H1 (cell line): Measurements from ENCODE around the gene KCNH1. TPM values are rescaled to one million over a fixed set of nuclear protein-coding genes. Genes with fewer than 3 reads are reported as not detected.

Experiments
- CTCF ChIA-PET: fragments of 300-600 bp; sonication (Branson Sonifier 250); formaldehyde crosslinking; loops from one replicate; lab custom pipeline; 2021; ENCODE audit not compliant: partially characterized antibody; lab: Charles Lee
- POLR2A ChIA-PET: fragments of 300-600 bp; sonication (Branson Sonifier 250); formaldehyde crosslinking; loops from one replicate; lab custom pipeline; 2021; ENCODE audit warnings: inconsistent platforms; ENCODE audit not compliant: partially characterized antibody; lab: Charles Lee
- DNase-seq, 2 experiments: peaks; one replicate each; pipeline versions ENCODE4 v3.0.0 to v3.0.0-alpha.2; 2010 to 2022; ENCODE audit warnings: low spot score in 2 of 2, low read depth in 1 of 2, mixed read lengths in 1 of 2
- FAIRE-seq: peaks from 2 replicates; lab custom pipeline; 2011; peaks lifted over from hg19 to GRCh38; lab: Jason Lieb, UNC
- H2AFZ ChIP-seq: 2 replicates; pipeline ENCODE4 v1.8.1; 2012; ENCODE audit warnings: low read length, inconsistent platforms
- H2AK5ac ChIP-seq: 2 replicates; pipeline ENCODE4 v1.6.1; 2013; ENCODE audit warnings: low read depth, low read length
- H2BK120ac ChIP-seq: replicated peaks from 2 replicates; pipeline ENCODE3; 2013; ENCODE audit warnings: low read depth, low read length, inconsistent platforms
- H2BK12ac ChIP-seq: 2 replicates; pipeline ENCODE4 v1.6.1; 2013; ENCODE audit warnings: low read depth, low read length
- H2BK15ac ChIP-seq: 2 replicates; pipeline ENCODE4 v1.6.1; 2013; ENCODE audit warnings: low read length
- H2BK20ac ChIP-seq: 2 replicates; pipeline ENCODE4 v1.6.1; 2013; ENCODE audit warnings: low read length
- H2BK5ac ChIP-seq: 2 replicates; pipeline ENCODE4 v1.6.1; 2013; ENCODE audit warnings: low read depth, low read length
- H3K14ac ChIP-seq: 2 replicates; pipeline ENCODE4 v1.6.1; 2013; ENCODE audit warnings: inconsistent platforms; ENCODE audit not compliant: insufficient read length
- H3K18ac ChIP-seq: 2 replicates; pipeline ENCODE4 v1.6.1; 2013; ENCODE audit warnings: low read length; ENCODE audit errors: extremely low read depth
- H3K23ac ChIP-seq: 2 replicates; pipeline ENCODE4 v1.6.1; 2013; ENCODE audit warnings: inconsistent platforms; ENCODE audit not compliant: insufficient read length
- H3K23me2 ChIP-seq: 2 replicates; pipeline ENCODE4 v1.6.1; 2013; ENCODE audit warnings: low read depth, low read length
- H3K27ac ChIP-seq: 2 replicates; pipeline ENCODE4 v1.6.1; 2011; ENCODE audit warnings: low read depth, low read length, inconsistent platforms
- H3K27me3 ChIP-seq, 4 experiments: replicated peaks in 1 of 4; 1 replicate in 1 of 4; 2 replicates in 3 of 4; pipeline versions ENCODE4 v1.6.1 to v1.8.1; 2011 to 2013; ENCODE audit warnings: low read length in 3 of 4, mild to moderate bottlenecking in 3 of 4, inconsistent platforms in 2 of 4, mixed read lengths in 2 of 4, moderate library complexity in 1 of 4; ENCODE audit not compliant: control insufficient read depth in 3 of 4, insufficient read depth in 3 of 4; ENCODE audit errors: extremely low read depth in 1 of 4
- H3K36me3 ChIP-seq, 4 experiments: 2 replicates each; pipeline versions ENCODE4 v1.6.1 to v1.8.1; 2011 to 2013; ENCODE audit warnings: mild to moderate bottlenecking in 4 of 4, low read length in 3 of 4, moderate library complexity in 2 of 4, control low read depth in 1 of 4, inconsistent platforms in 1 of 4; ENCODE audit not compliant: insufficient read depth in 4 of 4, control insufficient read depth in 2 of 4
- H3K4ac ChIP-seq: replicated peaks from 2 replicates; pipeline ENCODE3; 2013; ENCODE audit warnings: low read length, low read depth, mixed read lengths, inconsistent platforms; ENCODE audit not compliant: insufficient read length
- H3K4me1 ChIP-seq, 4 experiments: replicated peaks in 1 of 4; 1 replicate in 1 of 4; 2 replicates in 3 of 4; pipeline versions ENCODE4 v1.6.1 to v1.8.1; 2011 to 2013; ENCODE audit warnings: low read length in 3 of 4, inconsistent platforms in 2 of 4, mixed read lengths in 1 of 4; ENCODE audit not compliant: insufficient read depth in 4 of 4, control insufficient read depth in 3 of 4
- H3K4me2 ChIP-seq, 2 experiments: 2 replicates each; pipeline versions ENCODE4 v1.6.1 to v1.8.1; 2011 to 2013; ENCODE audit warnings: low read depth in 2 of 2, low read length in 2 of 2, control low read depth in 1 of 2, inconsistent platforms in 1 of 2, mild to moderate bottlenecking in 1 of 2; ENCODE audit not compliant: insufficient read depth in 1 of 2
- H3K4me3 ChIP-seq, 4 experiments: fragments of 200-600, 300-600 bp in 1 of 4; sonication (generic), shearing (Covaris generic), sonication (Bioruptor Twin) in 1 of 4; 2 replicates each; pipeline versions ENCODE4 v1.5.1 to v1.8.1; 2011 to 2016; ENCODE audit warnings: low read length in 4 of 4, low read depth in 3 of 4, control low read depth in 2 of 4, inconsistent platforms in 2 of 4, mild to moderate bottlenecking in 2 of 4, mixed read lengths in 1 of 4, moderate library complexity in 1 of 4; ENCODE audit not compliant: insufficient read depth in 2 of 4; ENCODE audit errors: extremely low read depth in 1 of 4
- H3K56ac ChIP-seq: replicated peaks from 2 replicates; pipeline ENCODE3; 2013; ENCODE audit warnings: low read depth, mild to moderate bottlenecking, mixed read lengths, low read length, inconsistent platforms; ENCODE audit not compliant: insufficient read length
- H3K79me1 ChIP-seq: 2 replicates; pipeline ENCODE4 v1.6.1; 2013; ENCODE audit warnings: low read depth, low read length, control low read depth
- H3K79me2 ChIP-seq, 2 experiments: 2 replicates each; pipeline versions ENCODE4 v1.6.1 to v1.8.1; 2012 to 2013; ENCODE audit warnings: low read length in 2 of 2, mild to moderate bottlenecking in 2 of 2, inconsistent platforms in 1 of 2; ENCODE audit not compliant: insufficient read depth in 2 of 2, control insufficient read depth in 1 of 2
- H3K9ac ChIP-seq, 4 experiments: replicated peaks in 1 of 4; 1 replicate in 1 of 4; 2 replicates in 3 of 4; pipeline versions ENCODE4 v1.6.1 to v1.8.1; 2011 to 2013; ENCODE audit warnings: low read depth in 3 of 4, low read length in 3 of 4, control low read depth in 2 of 4, mild to moderate bottlenecking in 2 of 4, moderate library complexity in 2 of 4, inconsistent platforms in 1 of 4; ENCODE audit errors: extremely low read depth in 1 of 4
- H3K9me3 ChIP-seq, 2 experiments: 2 replicates each; pipeline versions ENCODE4 v1.6.1 to v1.8.1; 2012 to 2013; ENCODE audit warnings: mild to moderate bottlenecking in 2 of 2, moderate library complexity in 2 of 2, control low read depth in 1 of 2, inconsistent platforms in 1 of 2, low read depth in 1 of 2, low read length in 1 of 2, mixed read lengths in 1 of 2; ENCODE audit not compliant: insufficient read depth in 2 of 2
- H4K20me1 ChIP-seq, 2 experiments: replicated peaks in 1 of 2; 2 replicates each; pipeline versions ENCODE3 to v1.8.1; 2011 to 2013; ENCODE audit warnings: inconsistent platforms in 2 of 2, low read length in 2 of 2, mild to moderate bottlenecking in 1 of 2; ENCODE audit not compliant: insufficient read depth in 2 of 2, control insufficient read depth in 1 of 2
- H4K5ac ChIP-seq: 2 replicates; pipeline ENCODE4 v1.6.1; 2013; ENCODE audit warnings: low read length, low read depth, mixed read lengths, inconsistent platforms; ENCODE audit not compliant: insufficient read length
- H4K8ac ChIP-seq: 2 replicates; pipeline ENCODE4 v1.8.0; 2013; ENCODE audit warnings: mild to moderate bottlenecking, moderate library complexity, low read length, inconsistent platforms; ENCODE audit not compliant: insufficient read depth; ENCODE audit errors: extremely low read depth
- H4K91ac ChIP-seq: replicated peaks from 2 replicates; pipeline ENCODE3; 2013; ENCODE audit warnings: low read length, mixed read lengths, inconsistent platforms; ENCODE audit not compliant: insufficient read length
- CEBPB ChIP-seq: IDR thresholded peaks from 2 replicates; pipeline ENCODE4 v1.6.1; 2012; ENCODE audit warnings: low read depth, low read length
- polyA plus RNA-seq, 7 experiments: library from polyadenylated mRNA; depleted of rRNA in 3 of 7; stranded (reverse) in 5 of 7; unstranded in 2 of 7; fragments of >200 nt in 5 of 7; fragments of 200-250 nt in 2 of 7; gene quantifications; 1 replicate in 5 of 7; 2 replicates in 1 of 7; 4 replicates in 1 of 7; pipeline versions ENCODE4 v1.2.1 to v1.2.3, GENCODE V29; 2011 to 2013; ENCODE audit warnings: missing spikeins in 2 of 7, mixed read lengths in 2 of 7
- total RNA-seq: library from RNA; stranded (reverse); fragmentation: NEBNext Ultra II Directional; extraction: Animal tissue kit (Norgen Biotek cat#: 25700); gene quantifications from 2 replicates; pipeline ENCODE4 v1.2.1, GENCODE V29; 2021
- TF ChIP-seq, protein P1 (sequence below): IDR thresholded peaks from 2 replicates; pipeline ENCODE4 v1.6.1; 2012; ENCODE audit warnings: inconsistent platforms

Gene KCNH1
- total and polyA plus RNA-seq, 2 of the 8 experiments (the other 6 are each of a cell fraction or from before 2014, with no cell fraction given) = 0.27 to 0.34 TPM

DNA sequence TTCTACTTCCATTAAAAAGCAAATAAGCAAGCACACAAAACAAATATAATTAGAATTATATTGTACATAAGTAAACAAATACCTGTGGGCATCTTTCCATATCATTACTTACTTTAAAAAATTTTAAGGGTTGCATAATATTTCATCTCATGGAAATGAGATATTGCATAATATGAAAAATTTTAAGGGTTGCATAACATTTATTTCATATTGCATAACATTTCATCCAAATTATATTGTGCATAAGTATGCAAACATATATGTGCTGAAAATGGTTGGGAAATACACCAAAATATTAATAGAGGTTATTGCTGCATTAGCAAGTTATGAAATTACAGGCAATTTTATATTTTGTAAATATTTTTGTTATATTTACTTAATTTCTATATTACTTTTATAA lies 213.7 kb downstream of the KCNH1 start:
- TF ChIP-seq, protein P1, sequence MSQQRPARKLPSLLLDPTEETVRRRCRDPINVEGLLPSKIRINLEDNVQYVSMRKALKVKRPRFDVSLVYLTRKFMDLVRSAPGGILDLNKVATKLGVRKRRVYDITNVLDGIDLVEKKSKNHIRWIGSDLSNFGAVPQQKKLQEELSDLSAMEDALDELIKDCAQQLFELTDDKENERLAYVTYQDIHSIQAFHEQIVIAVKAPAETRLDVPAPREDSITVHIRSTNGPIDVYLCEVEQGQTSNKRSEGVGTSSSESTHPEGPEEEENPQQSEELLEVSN = no peak
- TF ChIP-seq CEBPB = peak; percentile 11; the same call in 1 of the 2 replicates
- TF ChIP-seq, all 59 proteins: peak for 1
- Histone ChIP-seq H2AK5ac (no peak overlapping the region), H3K9me3 (no peaks in the 10 kb centered on the region), H3K27ac (no peak overlapping the region), H2BK120ac (no peak overlapping the region), H3K9ac (no peak overlapping the region), H3K4me1 (peaks cover 0 to 3% (median 0%) of the 10 kb centered on the region in 4 experiments; a peak in 2 of 7 replicates), H3K4me3 (no peak overlapping the region), H3K4ac (no peak overlapping the region), H3K36me3 (no peaks in the 10 kb centered on the region), H3K23ac (no peak overlapping the region), H4K91ac (no peak overlapping the region), H3K23me2 (no peaks in the 10 kb centered on the region), H3K4me2 (no peak overlapping the region), H4K8ac (no peak overlapping the region), H3K18ac (no peak overlapping the region), H2BK20ac (no peak overlapping the region), H2BK15ac (no peak overlapping the region), H2AFZ (no peak overlapping the region), H4K20me1 (peaks cover 0 to 1% of the 10 kb centered on the region in 2 experiments), H2BK5ac (no peak overlapping the region), H3K79me1 (no peaks in the 10 kb centered on the region; the same call in 1 of the 2 replicates), H3K27me3 (no peaks in the 10 kb centered on the region), H3K79me2 (no peaks in the 10 kb centered on the region), H4K5ac (no peak overlapping the region), H3K56ac (no peak overlapping the region), H3K14ac (no peak overlapping the region), H2BK12ac (no peak overlapping the region)
- no peak for DNase-seq
- FAIRE-seq = no peak
- ChIA-PET CTCF (interaction anchor here (1.0 kb wide), 1 partner anchor 23 kb away, joined by 3 read pairs; no protein-coding TSS in a partner anchor), POLR2A (no interaction called here)
